HG03571 (cell line): ENCODE results near the gene RNASE8.

Experiments
- ATAC-seq: cut with Tn5 transposase; IDR thresholded peaks from one replicate; pipeline ENCODE4 v1.9.1; 2021; ENCODE audit not compliant: unreplicated experiment

Gene RNASE8

DNA sequence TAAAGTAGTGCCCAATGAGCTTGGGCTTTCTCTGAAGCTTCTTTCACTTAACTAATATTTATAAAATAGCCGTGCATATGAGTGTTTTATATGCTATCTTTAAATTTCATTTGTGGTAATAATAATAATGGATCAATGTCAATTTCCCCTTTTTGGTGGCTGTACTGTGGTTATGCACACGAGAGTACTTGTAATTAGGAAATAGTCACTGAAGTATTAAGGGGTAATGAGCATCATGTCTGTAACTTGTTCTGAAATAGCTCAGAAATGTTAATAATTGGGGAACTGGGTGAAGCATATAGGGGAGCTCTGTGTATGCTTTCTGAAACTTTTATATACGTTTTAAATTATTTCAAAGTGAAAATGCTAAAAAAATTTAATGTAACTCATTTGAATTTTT, 7.0 kb upstream of the RNASE8 start:
- ATAC-seq: no peak

DNA sequence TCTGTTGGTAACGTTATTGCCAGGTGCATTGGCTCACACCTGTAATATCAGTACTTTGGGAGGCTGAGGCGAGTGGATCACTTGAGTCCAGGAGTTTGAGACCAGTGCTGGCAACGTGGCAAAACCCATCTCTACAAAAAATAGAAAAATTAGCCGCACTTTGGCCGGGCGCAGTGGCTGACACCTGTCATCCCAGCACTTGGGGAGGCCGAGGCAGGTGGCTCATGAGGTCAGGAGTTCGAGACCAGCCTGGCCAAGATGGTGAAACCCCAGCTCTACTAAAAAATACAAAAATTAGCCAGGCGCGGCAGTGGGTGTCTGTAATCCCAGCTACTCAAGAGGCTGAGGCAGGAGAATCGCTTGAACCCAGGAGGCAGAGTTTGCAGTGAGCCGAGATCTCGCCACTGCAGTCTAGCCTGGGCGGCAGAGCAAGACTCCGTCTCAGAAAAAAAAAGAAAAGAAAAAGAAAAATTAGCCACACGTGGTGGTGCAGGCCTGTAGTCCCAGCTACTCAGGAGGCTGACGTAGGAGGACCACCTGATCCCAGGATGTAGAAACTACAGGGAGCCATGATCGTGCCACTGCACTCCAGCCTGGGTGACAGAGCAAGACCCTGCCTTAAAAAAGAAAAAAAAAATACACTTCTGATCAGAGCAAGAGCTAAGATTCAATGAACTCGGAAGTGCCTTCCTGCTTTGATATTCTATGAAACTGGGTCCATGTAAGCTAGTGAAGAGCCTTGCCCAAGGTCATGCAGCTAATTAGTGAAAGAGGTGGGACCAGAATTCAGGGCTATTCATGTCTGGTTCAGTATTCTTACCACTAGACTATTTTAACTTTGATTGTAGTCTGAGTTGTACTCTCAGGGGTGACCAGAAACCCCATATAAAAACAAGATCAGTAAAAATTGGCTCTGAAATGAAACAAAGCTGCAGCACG, 4.2 kb upstream of the RNASE8 start:
- no peak for ATAC-seq

DNA sequence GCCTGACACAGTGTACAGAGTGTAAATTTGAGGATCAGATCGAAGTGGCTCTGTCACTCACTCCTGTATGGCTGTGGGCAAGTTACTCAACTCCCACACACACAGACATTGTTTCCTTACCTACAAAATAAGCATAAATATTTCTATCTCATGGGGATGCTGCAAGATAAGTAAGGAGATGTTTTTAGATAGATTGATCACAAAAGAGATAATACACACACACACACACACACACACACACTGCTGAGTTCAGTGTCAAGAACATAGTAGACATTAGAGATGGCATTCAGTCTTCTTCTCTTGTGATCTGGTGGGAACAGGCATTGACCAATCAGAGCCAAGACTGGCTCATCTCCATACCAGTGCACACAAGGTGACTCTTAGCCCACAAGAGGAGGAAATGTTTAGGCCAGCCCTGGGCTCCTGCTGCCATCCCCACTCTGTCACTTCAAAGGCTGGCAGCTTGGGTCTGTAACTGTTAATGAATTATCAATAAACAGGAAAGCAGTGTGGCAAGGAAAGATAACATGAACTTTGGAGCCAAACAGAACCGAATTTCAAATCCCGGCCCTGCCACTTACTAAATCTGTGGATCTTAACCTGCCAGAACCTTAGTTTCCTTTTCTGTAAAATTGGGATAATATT, 3.4 kb upstream of the RNASE8 start:
- no peak for ATAC-seq

DNA sequence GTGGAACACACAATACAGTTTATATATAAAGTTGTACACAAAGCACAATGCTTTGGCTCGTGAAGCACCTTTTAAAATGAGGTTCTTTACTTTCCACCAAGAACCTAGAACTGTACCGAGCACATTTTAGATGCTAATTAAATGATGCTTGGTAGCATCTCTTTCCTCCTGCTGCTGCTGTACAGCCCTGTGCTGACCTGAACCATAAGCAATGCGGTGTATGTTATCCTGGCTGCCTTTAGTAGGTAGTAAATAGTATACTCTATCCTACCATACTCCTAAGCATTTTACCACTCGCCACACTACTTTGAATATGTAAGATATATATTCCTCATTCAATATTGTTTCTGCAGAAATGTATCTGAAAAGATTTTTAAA, 2.9 kb upstream of the RNASE8 start:
- ATAC-seq: no peak

DNA sequence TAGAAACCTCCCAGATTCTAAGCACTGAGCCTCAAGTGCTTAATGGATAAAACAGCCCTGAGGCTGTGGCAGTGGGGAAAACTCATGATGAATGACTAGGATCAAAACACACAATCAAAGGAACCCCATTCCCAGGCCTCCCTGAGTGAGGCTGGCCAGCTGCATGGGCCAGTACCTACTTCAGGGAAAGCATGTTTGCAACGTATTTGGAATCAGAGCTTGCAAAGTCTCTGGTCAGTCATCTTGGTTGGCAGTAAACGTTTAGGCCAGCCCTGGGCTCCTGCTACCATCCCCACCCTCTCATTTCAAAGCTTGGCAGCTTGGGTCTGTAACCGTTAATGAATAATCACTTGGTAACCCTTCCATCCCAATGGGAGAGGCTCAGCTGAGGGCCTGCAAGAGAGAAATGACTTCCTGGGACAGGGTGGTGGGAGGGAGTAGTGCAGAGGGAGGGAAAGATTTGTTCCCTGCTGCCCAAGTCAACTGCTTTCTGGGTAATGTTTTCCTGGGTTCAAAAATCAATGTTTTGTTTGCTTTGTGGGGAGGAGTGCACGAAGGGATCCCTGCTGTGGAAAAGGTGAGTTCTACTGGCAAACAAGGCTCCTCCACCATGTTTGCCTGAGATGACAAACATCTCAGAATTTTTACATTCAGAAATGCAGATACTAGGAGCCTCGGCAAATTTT, 2.0 kb upstream of the RNASE8 start:
- ATAC-seq: no peak

DNA sequence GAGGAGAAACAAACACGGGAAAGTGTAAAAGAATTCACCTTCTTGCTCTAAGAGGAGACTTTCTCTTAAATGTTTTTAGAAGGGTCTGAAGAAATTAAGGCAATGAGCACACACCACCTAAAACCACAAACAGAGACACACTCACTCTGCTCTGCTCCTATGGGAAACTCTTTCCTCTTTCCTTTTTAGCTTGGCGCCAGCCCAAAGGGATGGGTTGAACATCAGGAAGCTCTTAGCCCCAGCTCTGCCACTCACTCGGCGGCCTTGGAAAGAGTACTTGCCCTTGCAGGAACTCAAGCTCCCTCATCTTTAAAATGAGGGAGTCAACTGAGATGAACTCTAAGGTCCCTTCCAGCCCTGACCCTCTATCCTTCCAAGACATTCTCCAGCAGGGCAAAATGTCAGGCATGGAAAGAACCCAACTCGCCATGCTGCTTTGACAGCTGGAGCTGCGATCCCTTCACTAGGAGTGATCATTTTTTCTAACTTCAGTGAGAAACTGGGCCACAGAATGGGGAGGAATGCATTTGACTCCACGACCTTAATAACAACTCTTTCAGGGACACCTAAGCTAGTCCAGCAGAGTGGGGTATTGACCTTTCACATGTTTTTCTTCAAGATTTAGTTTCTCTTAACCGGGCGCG, 980 bp upstream of the RNASE8 start:
- ATAC-seq: no peak

DNA sequence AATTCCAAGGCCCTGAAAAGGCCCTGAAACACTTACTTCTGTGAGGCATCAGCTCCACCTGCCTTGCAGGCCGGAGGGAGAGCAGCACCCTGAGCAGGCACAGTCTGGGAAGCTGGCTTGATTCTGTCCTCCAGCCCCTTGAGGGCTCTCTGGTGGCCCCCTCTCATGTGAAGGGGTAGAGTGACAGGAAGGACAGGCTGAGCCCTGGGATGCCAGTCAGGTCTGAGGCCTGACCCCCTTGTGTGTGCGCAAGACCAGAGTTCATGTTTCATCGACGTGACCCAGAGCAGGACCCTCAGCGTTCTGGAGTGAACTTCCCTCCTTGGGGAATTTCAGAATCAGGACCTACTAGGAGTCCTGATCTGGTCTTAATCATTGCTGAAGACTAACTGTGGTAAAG, 1.3 kb downstream of the RNASE8 start:
- no peak for ATAC-seq

DNA sequence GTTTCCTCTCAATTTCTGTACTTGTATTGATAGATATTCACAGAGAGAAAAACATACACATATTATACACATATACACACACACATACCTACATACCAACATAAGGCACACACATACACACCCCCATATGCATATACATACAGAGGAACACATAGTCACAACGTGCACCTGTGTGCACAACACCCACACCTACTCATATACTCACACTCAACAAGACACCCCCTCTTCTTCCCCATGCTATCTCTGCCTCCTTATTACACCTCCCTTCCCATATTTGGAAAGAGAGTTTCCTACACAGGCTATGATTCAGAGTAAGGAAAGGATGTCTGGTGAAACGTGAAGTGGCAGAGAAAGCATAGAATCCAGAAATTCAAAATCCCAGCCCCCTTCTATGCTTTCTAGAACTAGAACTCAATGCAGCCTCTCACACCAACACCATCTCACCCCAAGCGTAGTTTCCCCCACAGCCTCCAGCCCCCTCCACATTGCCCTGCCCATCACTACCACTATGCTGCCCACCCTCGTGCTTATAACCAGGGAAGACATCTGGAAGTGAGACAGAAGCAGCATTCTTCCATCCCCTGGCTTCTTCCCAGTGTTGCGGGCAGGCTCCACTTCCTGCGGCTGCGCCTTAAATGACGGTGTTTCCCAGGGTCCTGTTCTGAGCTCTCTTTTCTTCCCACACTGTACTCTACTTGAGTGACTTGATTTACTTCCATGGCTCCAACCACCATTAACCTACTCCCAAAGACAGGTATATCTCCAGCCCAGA, 2.4 kb downstream of the RNASE8 start:
- no peak for ATAC-seq

DNA sequence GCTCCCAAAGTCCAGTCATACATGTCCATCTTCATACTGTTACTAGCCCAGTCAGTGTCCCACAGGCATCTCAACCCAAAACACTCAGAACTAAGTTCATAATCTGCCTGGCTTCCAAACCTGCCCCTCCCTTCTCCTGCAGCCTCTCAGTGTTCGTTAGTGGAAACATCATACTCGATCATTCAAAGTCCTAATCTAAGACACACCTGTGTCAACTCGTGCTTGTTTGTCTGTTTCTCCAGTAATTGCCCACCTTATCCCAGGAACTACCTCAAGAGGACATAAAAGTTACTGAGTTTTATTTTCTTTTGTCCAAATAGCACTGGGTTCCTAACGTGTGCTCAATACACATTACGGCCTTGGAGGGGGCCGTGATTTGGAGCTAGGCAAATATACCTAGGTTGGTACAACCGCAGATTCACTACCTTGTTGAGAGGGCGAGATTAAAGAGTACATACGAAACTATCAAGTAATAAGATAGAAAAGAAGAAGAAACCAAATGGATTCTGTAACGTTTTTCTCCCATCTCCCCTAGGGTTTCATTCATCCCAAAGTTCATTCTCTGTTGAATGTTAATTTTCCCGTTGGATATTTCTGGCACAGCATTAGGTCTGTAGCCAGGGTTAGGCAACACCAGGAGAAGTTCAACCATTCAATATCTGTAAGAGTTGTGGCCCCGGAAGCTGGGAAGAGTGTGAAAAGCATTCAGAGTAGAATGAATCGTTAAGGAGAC, 3.2 kb downstream of the RNASE8 start:
- no peak for ATAC-seq

DNA sequence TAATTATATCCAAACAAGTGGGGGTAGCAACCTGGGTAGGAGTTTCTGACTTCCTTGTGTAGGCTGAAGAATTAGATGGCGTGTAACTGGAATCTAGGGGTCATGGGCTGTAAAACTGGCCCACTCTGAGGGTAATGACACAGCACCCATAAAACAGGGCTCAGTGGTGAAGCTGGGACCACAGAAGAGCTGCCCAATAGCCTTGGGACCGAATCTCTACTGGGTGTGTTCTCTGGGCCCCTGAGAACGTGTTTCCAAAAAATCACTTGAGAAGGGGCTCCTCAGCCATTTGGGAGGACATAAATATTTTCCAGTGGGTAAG, 3.7 kb downstream of the RNASE8 start:
- no peak for ATAC-seq

DNA sequence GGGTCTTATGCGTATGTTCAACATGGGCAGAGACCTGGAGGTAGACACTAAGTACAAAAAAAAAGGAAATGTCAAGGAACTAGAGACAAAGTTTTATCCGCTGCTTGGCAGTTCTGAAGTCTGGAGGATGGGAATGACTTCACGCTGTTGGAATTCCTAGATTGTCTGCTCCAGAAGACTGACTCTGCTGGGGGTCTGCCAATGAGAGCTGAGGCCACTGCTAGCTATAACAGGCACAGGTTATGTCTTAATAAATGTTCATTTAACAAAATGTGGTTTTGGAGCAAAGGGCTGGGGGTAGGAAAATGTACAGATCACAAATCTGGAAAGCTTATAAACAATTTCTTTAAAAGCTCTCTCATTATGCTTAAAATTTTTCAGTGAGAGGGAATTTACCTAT, 5.9 kb downstream of the RNASE8 start:
- ATAC-seq: no peak

DNA sequence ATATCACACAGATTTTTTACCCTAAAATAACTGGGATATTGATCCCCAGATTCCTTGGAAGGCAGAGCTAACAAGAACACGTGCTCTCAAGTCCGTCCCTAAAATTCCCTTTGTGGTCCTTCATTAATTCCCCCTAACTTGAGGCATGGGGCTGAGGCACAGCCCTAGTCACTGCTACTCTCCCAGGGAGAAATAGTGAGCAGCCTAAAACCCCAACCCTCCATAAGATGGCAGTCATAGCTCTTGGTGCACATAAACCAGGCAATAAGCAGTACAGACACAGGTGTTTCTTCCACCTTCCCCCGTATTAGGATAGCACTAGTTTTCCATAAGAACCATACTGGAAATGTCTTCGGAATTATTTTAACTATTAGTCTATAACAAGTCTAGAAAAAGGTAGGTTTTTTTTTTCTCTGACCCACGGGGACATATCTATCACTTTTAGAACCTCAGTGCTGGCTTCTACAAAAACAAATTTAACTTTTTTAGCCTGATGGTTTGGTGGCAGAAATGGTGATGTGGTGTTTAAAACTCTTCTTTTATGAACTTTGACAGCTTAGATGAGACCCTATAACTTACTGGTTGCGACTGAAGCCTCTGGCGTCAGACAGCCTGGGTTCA, 9.4 kb downstream of the RNASE8 start:
- no peak for ATAC-seq

DNA sequence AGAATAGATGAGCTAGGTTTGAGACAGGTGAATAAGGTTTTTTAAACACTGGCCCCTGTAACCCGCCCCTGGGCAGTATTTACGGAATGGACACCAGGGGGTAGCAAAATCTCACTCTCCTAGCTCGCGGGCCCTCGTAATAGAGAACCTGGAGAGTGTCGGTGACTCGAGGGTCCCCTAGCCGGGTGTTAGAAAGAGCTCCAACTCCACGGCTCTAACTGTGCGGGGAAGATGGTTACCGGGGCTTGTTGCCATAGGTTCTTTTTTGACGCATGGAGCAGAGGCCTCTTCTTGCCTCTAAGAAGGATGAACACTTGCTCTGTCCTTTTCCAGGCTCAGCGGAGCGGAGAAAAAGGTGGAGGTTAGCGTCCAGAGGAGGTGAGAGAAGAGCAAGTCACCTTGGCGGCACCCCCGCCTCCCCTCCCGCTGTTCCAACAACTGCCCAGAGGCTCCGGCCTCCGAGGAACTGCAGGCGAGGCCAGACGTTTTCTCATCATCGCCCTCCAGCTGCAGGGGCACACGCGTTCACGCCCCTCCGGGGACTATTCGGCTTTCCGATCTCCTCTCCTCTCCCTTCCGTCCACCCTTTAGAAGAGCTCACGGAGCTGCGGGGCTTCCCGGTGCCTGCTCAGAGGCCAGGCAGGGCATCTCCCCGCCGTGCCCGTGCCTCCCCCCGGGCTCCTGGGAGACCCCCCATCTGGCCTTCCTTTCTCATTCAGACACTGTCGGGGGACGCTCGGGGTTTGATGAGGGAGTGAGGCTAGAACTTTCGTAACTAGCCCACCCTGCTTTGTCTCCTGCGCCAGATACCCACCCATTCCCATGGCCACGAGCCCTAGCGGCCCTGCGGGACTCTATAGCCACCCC, 11.1 kb downstream of the RNASE8 start:
- no peak for ATAC-seq

DNA sequence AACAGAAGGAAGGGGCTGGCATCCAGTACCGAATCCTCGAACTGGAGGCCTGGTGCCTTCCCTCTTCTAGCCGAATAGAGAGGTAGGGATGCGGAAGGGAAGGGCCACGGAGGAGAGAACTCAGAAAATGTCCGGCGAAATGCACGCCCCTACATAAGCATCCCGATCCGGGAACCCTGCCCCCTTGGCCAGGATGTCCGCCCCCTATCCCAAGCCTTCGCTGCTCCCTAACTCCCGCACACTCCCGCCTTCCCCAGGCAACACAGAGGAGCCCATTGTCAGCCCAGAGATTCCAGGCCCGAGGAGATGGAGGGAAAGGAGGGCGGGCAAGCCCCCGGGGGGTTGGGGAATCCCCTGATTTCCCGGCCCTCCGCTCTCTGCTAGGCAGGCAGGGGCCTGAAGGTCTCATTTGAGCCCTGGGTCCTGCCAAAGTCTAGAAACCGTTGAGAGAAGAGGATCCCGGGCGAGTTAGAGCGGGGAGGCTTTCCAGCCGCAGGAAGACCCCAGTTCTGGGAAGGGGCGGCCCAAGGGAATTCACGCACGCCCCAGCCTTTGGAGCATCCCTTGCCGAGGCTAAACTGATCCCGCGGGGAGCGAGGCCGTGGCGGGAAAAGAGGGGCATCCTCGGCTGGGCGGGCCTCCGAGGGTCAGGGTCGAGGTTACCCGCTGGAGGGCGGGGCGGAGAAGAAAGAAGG, 11.9 kb downstream of the RNASE8 start:
- no peak for ATAC-seq

DNA sequence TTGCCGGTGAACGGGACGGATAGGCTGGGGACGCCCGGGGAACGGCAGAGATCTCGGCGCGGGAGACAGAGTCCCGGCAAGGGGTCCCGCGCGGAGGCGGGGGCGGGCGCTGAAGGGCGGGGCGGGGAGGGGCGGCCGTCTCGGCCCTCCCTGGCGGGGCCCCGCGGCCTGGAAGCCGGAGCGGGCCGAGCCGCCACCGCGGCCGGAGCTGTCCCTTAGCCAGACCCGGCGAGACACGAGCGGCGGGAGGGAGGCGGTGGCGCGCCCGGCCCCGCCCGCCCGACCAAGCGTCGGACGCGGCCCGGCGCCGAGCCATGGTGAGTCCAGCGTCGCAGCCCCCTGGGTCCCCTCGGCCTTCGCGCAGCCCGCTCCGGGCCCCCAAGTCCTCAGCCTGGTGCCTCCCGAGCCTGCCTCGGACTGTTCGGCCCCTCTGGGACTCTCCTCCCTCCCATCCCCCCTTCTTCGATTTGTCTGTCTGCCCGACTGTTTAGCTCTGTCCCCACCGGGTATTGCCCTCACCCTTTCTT, 12.5 kb downstream of the RNASE8 start, which contains the start of gene ARHGEF40:
Gene ARHGEF40, plus strand, starts transcription at position 222 of the 527 bp plus-strand sequence. Its CDS starts 93 bp downstream, at position 315.
- no peak for ATAC-seq

DNA sequence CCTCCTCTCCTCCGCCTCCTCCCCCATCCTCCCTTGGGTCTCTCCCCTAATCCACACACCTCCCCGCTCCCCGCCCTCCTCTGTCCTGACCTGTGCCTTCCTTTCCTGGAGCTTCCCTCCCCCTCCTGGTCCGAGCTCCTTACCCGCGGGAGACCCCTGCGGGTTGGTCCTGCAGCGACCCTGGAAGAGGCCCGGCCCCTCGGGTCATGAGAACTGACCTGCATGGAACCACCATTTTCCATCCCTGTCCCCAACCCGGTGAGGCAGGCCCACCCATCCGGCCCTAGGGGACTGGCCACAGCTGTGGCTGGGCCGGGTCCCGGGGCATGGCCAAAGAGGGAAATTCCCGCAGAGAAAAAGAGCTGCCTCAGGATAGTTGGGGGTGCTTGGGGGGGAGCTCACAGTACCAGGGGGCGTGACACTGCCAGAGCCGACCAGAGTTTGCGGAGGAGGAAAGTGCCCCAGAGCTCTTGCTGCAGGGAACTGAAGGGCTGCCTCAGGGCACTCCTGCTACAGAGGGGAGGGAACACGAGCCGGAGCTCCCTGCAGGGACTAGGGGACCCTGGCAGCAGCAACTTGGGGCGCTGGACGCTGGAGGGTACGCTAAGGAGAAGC, 13.1 kb downstream of the RNASE8 start:
- no peak for ATAC-seq
